Common myeloid progenitor, CD34-positive (primary cell): ENCODE data around the gene CPT1C.
"Not testable (repeated sequence)": the region's sequence is repeated elsewhere in the genome, so short reads cannot be mapped to it uniquely, and the experiment has no call there.

ENCODE experiments used
- CTCF ChIA-PET: fragments of 350-600 bp; sonication (Branson Sonifier 250); formaldehyde crosslinking; loops from one replicate; lab custom pipeline; 2021; ENCODE audit warnings: antibody characterized with exemption; lab: Charles Lee
- POLR2A ChIA-PET: fragments of 350-600 bp; sonication (Branson Sonifier 250); formaldehyde crosslinking; loops from one replicate; lab custom pipeline; 2021; ENCODE audit warnings: antibody characterized with exemption; lab: Charles Lee
- DNase-seq, 3 donors: peaks; one replicate each; pipeline versions ENCODE4 v3.0.0 to v3.0.0-alpha.2; 2013
- H3K27ac ChIP-seq, 2 experiments: 1 replicate in 1 of 2; 2 replicates in 1 of 2; pipeline ENCODE4 v1.7.0; 2013; ENCODE audit warnings: inconsistent platforms in 2 of 2, low read length in 2 of 2, mild to moderate bottlenecking in 2 of 2, low read depth in 1 of 2, moderate library complexity in 1 of 2; ENCODE audit not compliant: severe bottlenecking in 2 of 2, insufficient read depth in 1 of 2, poor library complexity in 1 of 2
- H3K27me3 ChIP-seq, 5 experiments: replicated peaks in 2 of 5; 1 replicate in 3 of 5; 2 replicates in 2 of 5; pipeline versions ENCODE4 v1.6.1 to v1.7.0; 2013; ENCODE audit warnings: low read length in 4 of 5, mild to moderate bottlenecking in 2 of 5, moderate library complexity in 2 of 5, inconsistent platforms in 1 of 5; ENCODE audit not compliant: insufficient read depth in 5 of 5, control insufficient read depth in 4 of 5
- H3K36me3 ChIP-seq, 4 experiments: 1 replicate in 2 of 4; 2 replicates in 2 of 4; pipeline versions ENCODE4 v1.6.1 to v1.7.0; 2013; ENCODE audit warnings: low read length in 3 of 4, control low read depth in 1 of 4, mild to moderate bottlenecking in 1 of 4; ENCODE audit not compliant: control insufficient read depth in 4 of 4, insufficient read depth in 4 of 4
- H3K4me1 ChIP-seq, 4 experiments: 1 replicate in 3 of 4; 2 replicates in 1 of 4; pipeline versions ENCODE4 v1.6.1 to v1.7.1; 2013; ENCODE audit warnings: low read length in 3 of 4, mild to moderate bottlenecking in 3 of 4, control low read depth in 1 of 4, inconsistent platforms in 1 of 4, moderate library complexity in 1 of 4; ENCODE audit not compliant: control insufficient read depth in 4 of 4, insufficient read depth in 4 of 4; ENCODE audit errors: control extremely low read depth in 1 of 4
- H3K4me3 ChIP-seq, 7 experiments: 1 replicate in 4 of 7; 2 replicates in 3 of 7; pipeline versions ENCODE4 v1.5.1 to v1.7.0; 2013; ENCODE audit warnings: mild to moderate bottlenecking in 7 of 7, low read length in 6 of 7, moderate library complexity in 6 of 7, inconsistent platforms in 2 of 7, low read depth in 2 of 7, control low read depth in 1 of 7; ENCODE audit not compliant: insufficient read depth in 4 of 7, control insufficient read depth in 1 of 7; ENCODE audit errors: extremely low read depth in 1 of 7
- H3K9me3 ChIP-seq, 5 experiments: 1 replicate in 4 of 5; 2 replicates in 1 of 5; pipeline versions ENCODE4 v1.6.1 to v1.7.1; 2013; ENCODE audit warnings: low read length in 4 of 5, mild to moderate bottlenecking in 2 of 5, inconsistent platforms in 1 of 5, low read depth in 1 of 5, moderate library complexity in 1 of 5; ENCODE audit not compliant: control insufficient read depth in 4 of 5, insufficient read depth in 2 of 5; ENCODE audit errors: control extremely low read depth in 1 of 5
- WGBS: methylation state at CpG from one replicate; pipeline ENCODE4 v1.1.5; 2013; ENCODE audit not compliant: insufficient coverage; 5-methylcytosine and 5-hydroxymethylcytosine counted together

Gene CPT1C

DNA sequence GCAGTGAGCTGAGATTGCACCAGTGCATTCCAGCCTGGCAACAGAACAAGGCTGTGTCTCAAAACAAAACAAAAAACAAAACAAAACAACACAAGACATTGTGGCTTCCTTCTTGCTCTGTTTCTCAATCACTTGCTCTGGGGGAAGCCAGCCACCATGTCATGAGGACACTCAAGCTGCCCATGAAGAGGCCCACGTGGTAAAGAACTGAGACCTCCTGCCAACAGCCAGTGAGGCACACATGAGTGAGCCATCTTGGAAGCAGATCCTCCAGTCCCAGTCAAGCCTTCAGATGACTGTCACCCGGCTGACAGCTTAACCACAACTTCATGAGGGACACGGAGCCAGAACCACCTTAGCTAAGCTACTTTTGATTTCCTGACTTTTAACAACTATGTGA, 25.2 kb downstream of the CPT1C start:
- no peaks in the 10 kb centered on the region for H3K27me3 ChIP-seq
- peaks cover 0 to 4% (median 2%) of the 10 kb centered on the region in 4 experiments for H3K4me1 ChIP-seq
- H3K4me3 ChIP-seq, result no peak overlapping the region
- 50% methylated on average over 1 of the region's 3 CpGs for WGBS
- CTCF ChIA-PET, result interaction anchor here (0.6 to 3.1 kb wide), 3 partner anchors 14 to 147 kb away, joined by 3 to 13 read pairs (median 3); no protein-coding TSS in a partner anchor
- POLR2A ChIA-PET, result no interaction called here
- peak overlapping the region in 1 of 2 experiments; percentile 43 for H3K27ac ChIP-seq
- H3K9me3 ChIP-seq, result no peaks in the 10 kb centered on the region
- DNase-seq, result no peak
- no peaks in the 10 kb centered on the region for H3K36me3 ChIP-seq

DNA sequence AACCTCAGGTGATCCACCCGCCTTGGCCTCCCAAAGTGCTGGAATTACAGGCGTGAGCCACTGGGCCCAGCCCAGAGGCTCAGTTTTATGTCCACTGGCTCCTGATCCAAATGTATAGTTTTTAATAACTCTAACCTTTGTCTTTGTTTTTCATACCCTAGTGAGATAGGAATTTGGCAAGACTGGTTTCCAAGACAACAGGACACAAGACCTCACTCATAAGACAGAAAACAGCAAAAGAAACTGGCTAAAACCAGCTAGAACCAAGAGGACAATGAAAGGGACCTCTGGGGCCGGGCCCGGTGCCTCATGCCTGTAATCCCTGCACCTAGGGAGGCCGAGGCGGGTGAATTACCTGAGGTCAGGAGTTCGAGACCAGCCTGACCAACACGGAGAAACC, 27.6 kb downstream of the CPT1C start:
- DNase-seq, result peak in 2 of 3 donors; percentile 13 to 26
- H3K36me3 ChIP-seq, result no peaks in the 10 kb centered on the region
- H3K9me3 ChIP-seq, result no peaks in the 10 kb centered on the region
- H3K4me3 ChIP-seq, result no peak overlapping the region
- CTCF ChIA-PET, result interaction anchor here (1.2 to 3.1 kb wide), 5 partner anchors 9 to 27 kb away, joined by 3 to 13 read pairs (median 5); no protein-coding TSS in a partner anchor
- POLR2A ChIA-PET, result no interaction called here
- 94% methylated on average over 8 of the region's 8 CpGs for WGBS
- no peak overlapping the region for H3K27ac ChIP-seq
- peaks cover 0 to 4% (median 2%) of the 10 kb centered on the region in 4 experiments for H3K4me1 ChIP-seq
- H3K27me3 ChIP-seq, result no peaks in the 10 kb centered on the region

DNA sequence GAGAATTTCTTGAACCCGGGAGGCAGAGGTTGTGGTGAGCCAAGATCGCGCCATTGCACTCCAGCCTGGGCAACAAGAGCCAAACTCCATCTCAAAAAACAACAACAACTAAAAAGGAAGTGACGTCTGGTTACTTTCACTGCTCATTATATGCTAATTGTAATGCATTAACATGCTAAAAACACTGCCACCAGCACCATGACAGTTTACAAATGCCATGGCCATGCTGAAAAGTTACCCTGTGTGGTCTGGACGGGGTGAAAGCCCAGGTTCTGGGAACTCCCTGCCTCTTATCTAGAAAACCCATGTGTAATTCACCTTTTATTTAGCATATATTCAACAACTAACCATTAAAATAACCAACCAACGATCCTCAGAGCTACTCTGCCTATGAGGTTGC, 28.1 kb downstream of the CPT1C start:
- Histone ChIP-seq H3K4me3 (no peak overlapping the region), H3K4me1 (peaks cover 0 to 4% (median 2%) of the 10 kb centered on the region in 4 experiments), H3K27ac (no peak overlapping the region), H3K36me3 (no peaks in the 10 kb centered on the region), H3K9me3 (no peaks in the 10 kb centered on the region), H3K27me3 (no peaks in the 10 kb centered on the region)
- ChIA-PET POLR2A (interaction anchor here (0.6 kb wide), 1 partner anchor 20 kb away, joined by 4 read pairs; no protein-coding TSS in a partner anchor), CTCF (interaction anchor here (1.6 kb wide), 1 partner anchor 16 kb away, joined by 3 read pairs; no protein-coding TSS in a partner anchor)
- peak in 2 of 3 donors; percentile 16 to 33 for DNase-seq
- WGBS, result 93% methylated on average over 2 of the region's 6 CpGs

DNA sequence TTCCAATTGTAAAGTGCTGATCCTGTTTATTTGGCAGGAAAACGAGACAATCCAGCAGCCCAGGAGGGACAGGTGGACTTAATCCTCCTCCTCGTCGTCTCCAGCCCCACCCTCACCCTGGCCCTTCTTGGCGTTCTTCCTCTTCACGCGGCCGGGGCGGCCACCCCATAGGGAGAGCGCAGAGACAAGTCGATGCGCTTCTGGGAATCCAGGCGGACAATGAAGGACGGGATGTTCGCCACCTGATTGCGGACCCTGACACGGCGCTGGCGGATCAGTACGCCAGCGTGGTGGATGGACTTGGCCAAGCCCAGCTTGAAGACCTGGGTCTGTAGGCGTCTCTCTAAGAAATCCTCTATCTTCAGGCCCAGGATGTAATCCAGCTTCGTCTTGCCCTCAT, 28.5 kb downstream of the CPT1C start:
- not testable (repeated sequence) for H3K4me3 ChIP-seq, H3K27me3 ChIP-seq, H3K9me3 ChIP-seq, H3K27ac ChIP-seq, H3K4me1 ChIP-seq, DNase-seq, H3K36me3 ChIP-seq
- CTCF ChIA-PET, result interaction anchor here (1.6 kb wide), 1 partner anchor 16 kb away, joined by 3 read pairs; no protein-coding TSS in a partner anchor
- POLR2A ChIA-PET, result interaction anchor here (0.6 kb wide), 1 partner anchor 20 kb away, joined by 4 read pairs; no protein-coding TSS in a partner anchor
- 96% methylated on average over 21 of the region's 22 CpGs for WGBS

DNA sequence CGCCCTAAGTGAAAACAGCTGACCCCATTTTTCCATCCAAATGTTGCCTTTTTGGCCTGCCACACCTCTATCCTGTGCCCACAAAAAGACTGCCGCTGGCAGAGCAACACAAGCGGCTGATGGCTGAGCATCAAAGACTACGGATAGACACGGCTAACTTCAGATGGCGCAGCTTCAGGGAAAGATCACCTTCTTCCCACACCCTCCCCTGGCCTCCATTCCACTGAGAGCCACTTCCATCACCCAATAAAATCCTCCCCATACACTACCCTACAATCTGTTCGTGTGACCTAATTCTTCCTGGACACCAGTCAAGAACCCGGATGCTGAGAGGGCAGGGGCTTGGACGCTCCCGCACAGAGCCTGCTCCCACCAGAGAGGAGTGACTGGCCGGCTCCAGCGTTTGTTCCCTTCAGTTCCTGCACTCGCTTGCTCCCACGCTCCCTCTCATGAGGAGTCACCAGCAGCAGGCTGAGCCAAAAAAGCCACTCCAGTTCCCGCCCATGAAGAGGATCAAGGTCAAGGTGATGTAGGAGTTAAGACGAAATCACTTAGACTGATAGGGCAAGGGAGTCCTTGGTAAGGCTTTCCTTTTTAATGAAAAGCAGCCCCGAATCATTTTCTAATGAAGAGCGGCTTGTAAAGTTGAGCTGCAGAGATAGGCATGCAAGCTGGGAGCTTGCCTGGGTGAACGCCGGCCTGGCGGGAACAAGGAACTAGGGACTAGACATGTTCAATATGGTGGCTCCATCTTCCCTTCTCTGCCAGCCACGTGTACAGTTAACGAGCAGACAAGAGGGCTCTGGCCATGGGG, 36.5 kb downstream of the CPT1C start:
- Histone ChIP-seq H3K4me3 (no peak overlapping the region), H3K27ac (no peak overlapping the region), H3K4me1 (peaks cover 0 to 11% (median 6%) of the 10 kb centered on the region in 4 experiments), H3K9me3 (no peaks in the 10 kb centered on the region), H3K27me3 (no peaks in the 10 kb centered on the region), H3K36me3 (no peaks in the 10 kb centered on the region)
- WGBS, result 97% methylated on average over 21 of the region's 23 CpGs
- DNase-seq, result no peak
- ChIA-PET CTCF (interaction anchor here (2.1 kb wide), 1 partner anchor 9 kb away, joined by 5 read pairs; no protein-coding TSS in a partner anchor), POLR2A (no interaction called here)

DNA sequence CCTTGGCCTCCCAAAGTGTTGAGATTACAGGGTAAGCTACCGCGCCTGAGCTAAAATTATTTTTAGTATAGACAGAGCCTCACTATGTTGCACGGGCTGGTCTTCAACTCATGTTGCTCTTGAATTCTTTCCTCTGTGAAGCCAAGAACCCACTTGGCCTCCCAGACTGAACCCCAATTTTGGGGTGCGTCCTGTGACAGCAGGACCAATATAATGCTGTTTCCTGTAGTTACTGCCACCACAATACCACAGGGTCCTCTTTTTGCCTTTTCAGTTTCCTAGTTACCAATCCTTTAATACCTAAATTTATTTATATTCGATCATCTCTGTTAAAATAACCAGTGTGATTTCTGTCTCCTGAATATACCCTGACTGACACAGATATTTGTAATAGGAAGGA, 39.2 kb downstream of the CPT1C start:
- CTCF ChIA-PET, result interaction anchor here (0.8 to 2.7 kb wide), 3 partner anchors 13 to 160 kb away, joined by 3 to 13 read pairs (median 3); no protein-coding TSS in a partner anchor
- H3K36me3 ChIP-seq, result no peaks in the 10 kb centered on the region
- no peak overlapping the region for H3K27ac ChIP-seq
- POLR2A ChIA-PET, result no interaction called here
- peak; percentile 61 to 87 (median 86) for DNase-seq
- H3K27me3 ChIP-seq, result no peaks in the 10 kb centered on the region
- H3K9me3 ChIP-seq, result no peaks in the 10 kb centered on the region
- peaks cover 0 to 11% (median 6%) of the 10 kb centered on the region in 4 experiments for H3K4me1 ChIP-seq
- no peak overlapping the region for H3K4me3 ChIP-seq
- 0% methylated on average over 3 of the region's 5 CpGs for WGBS

DNA sequence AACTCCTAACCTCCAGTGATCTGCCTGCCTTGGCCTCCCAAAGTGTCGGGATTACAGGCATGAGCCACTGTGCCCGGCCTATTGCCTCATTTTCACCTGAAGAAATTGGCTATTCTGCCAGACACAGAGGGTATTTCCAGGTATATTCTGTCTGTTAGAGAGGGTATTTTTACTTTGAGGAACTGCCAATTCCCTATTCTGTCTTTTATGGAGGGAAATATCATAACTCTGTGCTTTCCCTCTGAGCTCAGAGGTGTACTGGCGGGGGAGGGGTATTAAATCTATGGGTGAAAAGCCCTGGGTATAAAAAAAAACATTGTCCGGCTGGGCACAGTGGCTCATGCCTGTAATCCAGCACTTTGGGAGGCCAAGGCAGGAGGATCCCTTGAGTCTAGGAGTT, 47.4 kb downstream of the CPT1C start:
- WGBS, result 100% methylated on average over 2 of the region's 4 CpGs
- Histone ChIP-seq H3K27ac (no peak overlapping the region), H3K36me3 (no peaks in the 10 kb centered on the region), H3K27me3 (no peaks in the 10 kb centered on the region), H3K9me3 (no peaks in the 10 kb centered on the region), H3K4me3 (no peak overlapping the region), H3K4me1 (peaks cover 0 to 8% (median 1%) of the 10 kb centered on the region in 4 experiments)
- ChIA-PET CTCF (no interaction called here), POLR2A (no interaction called here)
- DNase-seq, result no peak
